Retina (tissue), 1 donor: ENCODE data around the gene CCDC146.
"Not testable (repeated sequence)": the region's sequence is repeated elsewhere in the genome, so short reads cannot be mapped to it uniquely, and the experiment has no call there.

Experiments
- DNase-seq: peaks from one replicate; pipeline ENCODE4 v3.0.0-alpha.2; 2016

The CCDC146 gene

DNA sequence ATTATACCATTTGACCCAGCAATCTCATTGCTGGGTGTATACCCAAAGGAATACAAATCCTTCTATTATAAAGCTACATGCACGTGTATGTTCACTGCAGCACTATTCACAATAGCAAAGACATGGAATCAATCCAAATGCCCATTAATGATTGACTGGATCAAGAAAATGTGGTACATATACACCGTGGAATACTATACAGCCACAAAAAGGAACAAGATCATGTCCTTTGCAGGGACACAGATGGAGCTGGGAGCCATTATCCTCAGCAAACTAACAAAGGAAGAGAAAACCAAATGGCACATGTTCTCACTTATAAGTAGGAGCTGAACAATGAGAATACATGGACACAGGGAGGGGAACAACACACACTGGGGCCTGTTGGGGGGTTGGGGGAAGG lies 211.6 kb downstream of the CCDC146 start:
- DNase-seq = not testable (repeated sequence)

DNA sequence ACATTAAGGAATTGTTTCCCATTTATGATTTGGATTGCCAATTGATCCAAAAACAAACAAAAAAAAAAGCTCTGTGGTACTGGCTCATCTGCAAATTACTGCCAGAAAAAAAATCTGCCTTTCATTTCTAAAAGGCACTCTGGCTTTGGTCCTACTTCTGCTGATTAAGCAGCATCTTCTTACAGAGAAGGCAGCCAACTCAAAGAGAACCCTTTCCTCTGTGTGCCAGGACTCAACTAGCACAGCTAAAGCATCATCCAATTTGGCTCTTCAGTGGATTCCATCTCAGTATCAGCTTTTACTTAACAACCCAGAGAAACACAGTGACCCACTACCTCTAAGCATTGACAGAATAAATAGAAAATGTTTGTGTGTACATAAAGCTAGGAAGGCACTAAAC lies 213.2 kb downstream of the CCDC146 start:
- no peak for DNase-seq

DNA sequence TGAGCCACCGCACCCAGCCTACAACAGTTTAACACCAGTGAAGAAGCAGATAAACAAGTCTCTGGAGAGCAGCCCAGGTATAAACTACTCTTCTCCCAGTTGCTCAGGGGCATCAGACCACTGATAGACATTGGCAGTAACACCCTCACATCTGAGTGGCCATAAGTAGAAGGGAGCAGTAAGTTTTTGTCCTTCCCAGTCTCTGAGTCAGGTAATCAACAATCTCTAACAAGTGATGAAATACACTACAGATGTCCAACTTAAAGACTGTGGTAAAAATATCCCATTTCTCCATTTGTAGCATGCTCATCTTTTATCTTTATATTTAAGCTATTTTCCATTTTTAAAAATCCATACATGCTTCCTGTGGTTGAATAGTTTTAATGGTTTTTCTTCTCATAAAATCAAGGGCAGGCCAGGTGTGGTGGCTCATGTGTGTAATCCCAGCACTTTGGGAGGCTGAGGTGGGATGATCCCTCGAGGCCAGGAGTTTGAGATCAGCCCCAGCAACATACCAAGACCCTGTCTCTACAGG lies 215.1 kb downstream of the CCDC146 start:
- DNase-seq = no peak

DNA sequence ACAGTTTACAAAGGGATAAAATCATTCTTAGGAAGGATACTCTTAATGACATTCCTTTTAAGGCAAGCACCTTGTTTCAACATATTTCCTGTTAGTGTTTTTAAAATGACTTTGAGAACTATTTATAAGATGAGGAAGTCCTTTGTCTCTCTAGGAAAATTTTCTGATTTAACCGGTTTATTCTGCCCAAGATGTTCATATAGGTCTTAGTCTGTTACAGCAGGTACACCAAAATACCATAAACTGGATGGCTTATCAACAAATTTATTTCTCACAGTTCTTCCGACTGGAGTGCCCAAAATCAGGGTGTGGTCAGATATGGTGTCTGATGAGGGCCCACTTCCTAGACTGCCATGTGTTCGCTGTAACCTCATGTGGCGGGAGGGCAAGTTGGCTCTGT lies 215.8 kb downstream of the CCDC146 start:
- DNase-seq = no peak

DNA sequence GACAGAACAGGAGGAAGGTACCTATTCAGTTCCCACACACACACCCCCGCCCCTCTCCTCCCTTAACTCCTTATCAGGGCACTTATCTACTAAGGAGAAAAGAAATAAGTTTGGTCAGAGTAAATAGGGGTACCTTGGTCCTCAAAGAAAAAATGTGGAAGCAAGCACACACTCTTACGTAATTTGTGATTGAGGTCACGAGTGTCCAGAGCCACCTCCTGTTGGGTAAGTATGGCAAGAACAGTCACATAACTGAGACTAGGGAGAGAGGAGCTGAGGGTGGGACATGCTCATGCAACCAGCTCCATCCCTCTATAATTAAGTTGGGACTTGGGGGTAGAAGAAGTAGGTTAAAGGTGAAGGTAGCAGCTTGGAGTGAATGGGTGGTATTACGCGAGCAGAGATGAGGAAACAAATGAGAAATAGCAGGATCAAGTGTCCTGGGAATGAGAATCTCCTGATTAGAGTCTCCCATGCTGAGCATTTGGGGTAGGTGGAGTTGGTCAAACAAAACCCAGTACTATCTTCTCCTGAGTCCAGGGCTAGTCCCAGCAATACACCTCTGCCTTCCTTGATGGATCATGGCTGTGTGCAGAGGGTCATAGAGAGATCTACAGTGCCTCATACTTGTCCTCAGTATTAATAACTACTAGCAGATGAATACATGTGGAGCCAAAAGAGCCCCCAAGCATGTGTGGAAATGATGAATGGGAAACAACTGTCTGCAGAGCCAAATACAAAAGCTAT lies 216.6 kb downstream of the CCDC146 start:
- no peak for DNase-seq

DNA sequence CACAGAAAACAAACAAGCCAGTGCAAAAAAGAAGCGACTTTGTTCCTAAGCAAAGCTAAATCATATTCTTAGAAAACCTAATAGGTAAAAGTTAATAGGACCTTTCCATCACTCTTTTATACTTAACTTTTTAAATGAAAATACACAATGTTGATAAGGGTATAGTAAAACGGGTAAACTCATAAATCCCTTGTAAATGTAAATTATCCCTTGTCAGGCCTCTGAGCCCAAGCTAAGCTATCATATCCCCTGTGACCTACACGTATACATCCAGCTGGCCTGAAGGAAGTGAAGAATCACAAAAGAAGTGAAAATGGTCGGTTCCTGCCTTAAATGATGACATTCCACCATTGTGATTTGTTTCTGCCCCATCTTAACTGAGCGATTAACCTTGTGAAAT lies 217.3 kb downstream of the CCDC146 start:
- DNase-seq = no peak
